NT2/D1 (cell line): ENCODE results near the gene CHRND.
"Not testable (repeated sequence)": the region's sequence is repeated elsewhere in the genome, so short reads cannot be mapped to it uniquely, and the experiment has no call there.

Experiments
- DNase-seq: peaks from one replicate; pipeline ENCODE4 v3.0.0-alpha.2; 2011; ENCODE audit warnings: low read depth, low spot score
- H3K27me3 ChIP-seq: 2 replicates; pipeline ENCODE4 v1.6.0; 2011; ENCODE audit warnings: mild to moderate bottlenecking; ENCODE audit not compliant: insufficient read length, insufficient read depth
- H3K36me3 ChIP-seq: 2 replicates; pipeline ENCODE4 v1.6.1; 2011; ENCODE audit warnings: mild to moderate bottlenecking, low read length, mixed read lengths; ENCODE audit not compliant: insufficient read depth, insufficient read length
- H3K4me1 ChIP-seq: 2 replicates; pipeline ENCODE4 v1.5.1; 2011; ENCODE audit not compliant: insufficient read depth, insufficient read length
- H3K4me3 ChIP-seq: 2 replicates; pipeline ENCODE4 v1.5.1; 2011; ENCODE audit warnings: low read depth; ENCODE audit not compliant: insufficient read length
- H3K9ac ChIP-seq: 2 replicates; pipeline ENCODE4 v1.6.0; 2011; ENCODE audit warnings: low read depth; ENCODE audit not compliant: insufficient read length
- H3K9me3 ChIP-seq: 2 replicates; pipeline ENCODE4 v1.5.1; 2011; ENCODE audit warnings: mild to moderate bottlenecking, low read length; ENCODE audit not compliant: insufficient read depth
- SUZ12 ChIP-seq: IDR thresholded peaks from 2 replicates; pipeline ENCODE4 v1.6.1; 2011; ENCODE audit not compliant: insufficient read length, insufficient read depth; ENCODE audit errors: extremely low read depth
- YY1 ChIP-seq: IDR thresholded peaks from 2 replicates; pipeline ENCODE4 v1.6.1; 2011; ENCODE audit not compliant: insufficient read length, insufficient read depth
- ZNF274 ChIP-seq: IDR thresholded peaks from 2 replicates; pipeline ENCODE4 v1.6.1; 2011; ENCODE audit warnings: mild to moderate bottlenecking, low read depth, low read length

The CHRND gene

DNA sequence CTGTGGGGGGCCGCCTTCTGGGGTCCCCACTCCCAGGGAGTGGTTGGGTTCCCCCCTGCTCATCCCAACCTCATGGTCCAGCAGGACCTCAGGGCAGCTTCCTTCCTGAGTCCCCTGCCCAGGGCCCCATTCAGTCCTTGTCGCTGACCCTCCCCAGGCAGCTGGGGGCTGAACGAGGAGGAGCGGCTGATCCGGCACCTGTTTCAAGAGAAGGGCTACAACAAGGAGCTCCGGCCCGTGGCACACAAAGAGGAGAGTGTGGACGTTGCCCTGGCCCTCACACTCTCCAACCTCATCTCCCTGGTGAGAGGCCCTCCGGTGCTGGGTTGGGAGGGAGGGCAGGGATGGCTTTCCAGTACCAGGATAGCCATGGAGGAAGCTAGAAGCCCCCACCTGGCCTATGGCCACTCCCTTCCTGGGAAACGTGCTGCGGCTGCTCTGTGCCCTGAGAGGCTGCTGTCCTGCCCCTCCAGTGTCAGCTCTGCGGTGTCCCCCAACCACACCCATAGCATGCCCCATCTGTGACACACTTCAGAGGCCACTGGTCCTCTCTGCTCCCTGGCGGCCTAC is 497 bp downstream of the CHRND start:
- no peak overlapping the region for H3K4me3 ChIP-seq
- no peak for DNase-seq
- H3K9me3 ChIP-seq: no peaks in the 10 kb centered on the region
- no peak for TF ChIP-seq ZNF274
- H3K27me3 ChIP-seq: peaks cover 53% of the 10 kb centered on the region
- peaks cover 19% of the 10 kb centered on the region for H3K4me1 ChIP-seq
- H3K36me3 ChIP-seq: no peaks in the 10 kb centered on the region
- H3K9ac ChIP-seq: no peak overlapping the region

DNA sequence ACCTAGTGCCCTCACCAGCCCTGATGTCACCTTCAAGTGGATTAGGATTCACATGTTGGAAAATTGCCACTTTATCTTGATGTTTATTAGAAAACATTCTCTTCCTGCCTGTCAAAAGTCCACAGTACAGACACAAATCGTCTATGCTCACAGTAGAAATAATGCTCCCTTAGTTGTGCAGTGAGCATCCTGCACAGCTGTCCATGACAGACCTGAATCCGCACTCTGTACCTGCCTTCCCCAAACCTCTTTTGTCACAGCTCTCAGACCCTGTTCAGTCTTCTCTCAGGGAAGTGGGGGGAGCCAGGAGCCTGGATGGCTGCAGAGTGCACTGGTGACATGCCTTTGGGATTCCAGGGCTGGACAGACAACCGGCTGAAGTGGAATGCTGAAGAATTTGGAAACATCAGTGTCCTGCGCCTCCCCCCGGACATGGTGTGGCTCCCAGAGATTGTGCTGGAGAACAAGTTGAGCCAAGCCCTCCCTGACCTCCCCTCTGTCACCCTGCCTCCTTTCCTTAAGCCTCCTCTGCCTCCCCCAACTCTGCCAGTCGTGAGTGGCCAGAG is 2.0 kb downstream of the CHRND start:
- Histone ChIP-seq H3K9ac (no peak overlapping the region), H3K4me3 (no peak overlapping the region), H3K4me1 (peaks cover 14% of the 10 kb centered on the region), H3K36me3 (no peaks in the 10 kb centered on the region), H3K27me3 (peaks cover 38% of the 10 kb centered on the region), H3K9me3 (no peaks in the 10 kb centered on the region)
- no peak for TF ChIP-seq ZNF274
- no peak for TF ChIP-seq SUZ12
- DNase-seq: no peak

DNA sequence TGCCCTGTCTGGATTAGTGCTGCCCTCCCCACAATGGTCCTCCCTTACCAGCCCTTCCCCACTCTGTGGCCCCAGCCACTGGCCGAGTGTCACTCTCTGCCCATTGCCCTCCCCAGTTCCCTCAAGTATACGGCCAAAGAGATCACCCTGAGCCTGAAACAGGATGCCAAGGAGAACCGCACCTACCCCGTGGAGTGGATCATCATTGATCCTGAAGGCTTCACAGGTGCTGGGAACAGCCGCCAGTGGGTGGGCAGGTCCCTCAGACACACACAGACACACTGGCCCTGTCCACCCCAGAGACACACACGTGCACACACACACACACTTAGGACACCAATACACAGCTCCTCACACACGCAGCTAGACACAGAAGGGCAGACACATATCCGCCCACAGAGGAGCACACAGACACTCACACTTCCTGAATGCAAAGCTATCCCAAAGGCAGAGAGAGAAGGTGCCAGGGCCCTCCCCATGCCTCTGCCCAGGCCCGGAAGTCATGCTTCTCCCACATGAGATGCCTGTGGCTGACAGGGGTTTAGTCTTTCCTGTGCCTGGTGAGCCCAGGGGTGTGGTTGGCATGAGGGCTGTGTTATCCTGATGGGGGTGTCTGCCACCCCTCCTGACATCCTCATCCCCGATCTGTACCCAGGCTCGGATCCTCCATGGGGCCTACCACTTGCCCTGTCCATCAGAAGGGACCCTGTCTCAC is 2.9 kb downstream of the CHRND start:
- no peak overlapping the region for H3K4me3 ChIP-seq
- peaks cover 11% of the 10 kb centered on the region for H3K4me1 ChIP-seq
- no peaks in the 10 kb centered on the region for H3K9me3 ChIP-seq
- TF ChIP-seq SUZ12 (no peak), ZNF274 (no peak), YY1 (no peak)
- H3K36me3 ChIP-seq: no peaks in the 10 kb centered on the region
- H3K27me3 ChIP-seq: peaks cover 29% of the 10 kb centered on the region
- no peak for DNase-seq
- H3K9ac ChIP-seq: no peak overlapping the region

GRCh38 chr2:232529806-232530547 is 4.0 kb downstream of the CHRND start:
- TF ChIP-seq SUZ12 (no peak), ZNF274 (no peak), YY1 (no peak)
- Histone ChIP-seq H3K4me1 (peaks cover 16% of the 10 kb centered on the region), H3K36me3 (no peaks in the 10 kb centered on the region), H3K9ac (no peak overlapping the region), H3K9me3 (no peaks in the 10 kb centered on the region), H3K27me3 (peaks cover 20% of the 10 kb centered on the region), H3K4me3 (no peak overlapping the region)
- DNase-seq: no peak

- Histone ChIP-seq H3K4me1 (peaks cover 16% of the 10 kb centered on the region), H3K27me3 (peaks cover 13% of the 10 kb centered on the region), H3K9me3 (0 out of 2 replicates have a peak, but pooled peaks cover 2% of the 10 kb centered on the region), H3K9ac (no peak overlapping the region), H3K36me3 (no peaks in the 10 kb centered on the region), H3K4me3 (no peak overlapping the region)
- DNase-seq: no peak
- TF ChIP-seq ZNF274: no peak
- TF ChIP-seq YY1: no peak
- no peak for TF ChIP-seq SUZ12
These were observed 4.8 kb downstream of the CHRND start for GRCh38 chr2:232530626-232531260.

DNA sequence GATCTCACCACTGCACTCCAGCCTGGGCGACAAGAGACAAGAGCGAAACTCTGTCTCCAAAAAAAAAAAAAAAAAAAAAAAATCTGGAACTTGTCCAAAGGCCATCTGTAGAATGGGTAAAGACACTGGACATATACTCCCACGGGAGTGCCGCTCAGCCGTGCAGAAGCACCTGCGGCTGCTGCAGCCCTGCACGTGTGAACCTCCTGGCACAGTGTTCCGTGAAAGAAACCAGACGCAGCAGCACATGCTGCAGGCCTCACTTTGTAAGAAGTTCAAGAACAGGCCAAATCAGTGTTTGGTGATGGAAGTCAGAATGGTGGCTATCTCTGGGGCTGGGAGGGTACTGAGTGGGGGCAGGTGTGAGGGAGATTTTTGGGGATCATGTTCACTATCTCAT is 6.5 kb downstream of the CHRND start:
- no peak for TF ChIP-seq YY1
- TF ChIP-seq ZNF274: no peak
- no peak for TF ChIP-seq SUZ12
- H3K36me3 ChIP-seq: no peaks in the 10 kb centered on the region
- no peak for DNase-seq
- H3K4me3 ChIP-seq: no peak overlapping the region
- no peak overlapping the region for H3K9ac ChIP-seq
- peaks cover 10% of the 10 kb centered on the region; the same call in 1 of the 2 replicates for H3K9me3 ChIP-seq
- peaks cover 14% of the 10 kb centered on the region for H3K4me1 ChIP-seq
- peaks cover 13% of the 10 kb centered on the region for H3K27me3 ChIP-seq

DNA sequence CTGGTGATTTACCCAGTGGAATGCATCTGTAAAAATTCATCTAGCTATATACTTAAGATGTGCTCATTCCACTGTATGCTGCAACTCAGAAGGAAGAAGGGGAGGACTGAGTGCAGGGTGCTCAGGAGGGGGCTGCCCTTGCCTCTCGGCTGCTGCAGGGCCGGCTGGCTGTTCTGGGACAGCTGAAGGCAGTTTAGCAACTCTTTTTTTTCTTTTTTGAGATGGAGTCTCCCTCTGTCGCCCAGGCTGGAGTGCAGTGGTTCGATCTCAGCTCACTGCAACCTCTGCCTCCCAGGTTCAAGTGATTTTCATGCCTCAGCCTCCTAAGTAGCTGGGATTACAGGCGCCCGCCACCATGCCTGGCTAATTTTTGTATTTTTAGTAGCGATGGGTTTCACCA is 6.9 kb downstream of the CHRND start:
- H3K9ac ChIP-seq, DNase-seq, H3K36me3 ChIP-seq, H3K4me3 ChIP-seq: not testable (repeated sequence)
- H3K9me3 ChIP-seq: peaks cover 10% of the 10 kb centered on the region; the same call in 1 of the 2 replicates
- peaks cover 13% of the 10 kb centered on the region for H3K27me3 ChIP-seq
- peaks cover 14% of the 10 kb centered on the region for H3K4me1 ChIP-seq
